GM12878 (cell line): ENCODE data around the gene C3orf33. TPM values are rescaled to one million over a fixed set of nuclear protein-coding genes. Genes with fewer than 3 reads are reported as not detected.

Experiments used
- ATAC-seq: fragments of 200-7000 bp; cut with Tn5 transposase; 3 replicates; pipeline ENCODE4 v1.9.1; 2020; ENCODE audit warnings: mild to moderate bottlenecking, moderate library complexity
- BruUV-seq: library from RNA; stranded (reverse); fragments of 400-500 nt; replicated peaks from 2 replicates; lab custom pipeline; 2021; lab: Mats Ljungman, UMichigan
- CTCF ChIA-PET: fragments of 300-600 bp; sonication (Branson Sonifier 250); formaldehyde crosslinking; extraction: SDS; loops from one replicate; lab custom pipeline; 2021; ENCODE audit warnings: inconsistent platforms; lab: Yijun Ruan, JAX
- POLR2A ChIA-PET: fragments of 350-600 bp; formaldehyde crosslinking; extraction: SDS; loops from one replicate; lab custom pipeline; 2021; ENCODE audit warnings: inconsistent platforms; lab: Charles Lee
- RAD21 ChIA-PET: fragments of 300-600 bp; sonication (Branson Sonifier 250); formaldehyde crosslinking; loops from one replicate; lab custom pipeline; 2023; ENCODE audit warnings: antibody characterized with exemption; ENCODE audit not compliant: unreplicated experiment; lab: Charles Lee
- SMC1A ChIA-PET: fragments of 300-600 bp; sonication (Branson Sonifier 250); formaldehyde crosslinking; loops from one replicate; lab custom pipeline; 2023; ENCODE audit not compliant: unreplicated experiment, uncharacterized antibody; lab: Charles Lee
- DNase-seq: peaks from one replicate; pipeline ENCODE4 v3.0.0-alpha.2; 2011; ENCODE audit warnings: low read depth, low spot score
- FAIRE-seq: peaks from 3 replicates; lab custom pipeline; 2011; peaks lifted over from hg19 to GRCh38; lab: Jason Lieb, UNC
- H2AFZ ChIP-seq: 2 replicates; pipeline ENCODE4 v1.6.0; 2011; ENCODE audit warnings: low read depth, low read length, control low read depth; ENCODE audit not compliant: control insufficient read depth
- H3K27ac ChIP-seq: 2 replicates; pipeline ENCODE4 v1.5.1; 2011; ENCODE audit warnings: control low read depth; ENCODE audit not compliant: control insufficient read depth, insufficient read depth
- H3K27me3 ChIP-seq, 2 experiments: replicated peaks in 1 of 2; 2 replicates each; pipeline versions ENCODE4 v1.6.0 to v1.6.1; 2011; ENCODE audit warnings: low read length in 1 of 2; ENCODE audit not compliant: control insufficient read depth in 2 of 2, insufficient read depth in 2 of 2
- H3K36me3 ChIP-seq, 2 experiments: 2 replicates each; pipeline ENCODE4 v1.5.1; 2011; ENCODE audit warnings: low read length in 1 of 2; ENCODE audit not compliant: control insufficient read depth in 2 of 2, insufficient read depth in 2 of 2
- H3K4me1 ChIP-seq: 2 replicates; pipeline ENCODE4 v1.6.1; 2011; ENCODE audit warnings: mild to moderate bottlenecking, low read length, moderate library complexity, mixed read lengths; ENCODE audit not compliant: control insufficient read depth, insufficient read depth
- H3K4me2 ChIP-seq: 2 replicates; pipeline ENCODE4 v1.6.0; 2011; ENCODE audit warnings: control low read depth; ENCODE audit not compliant: control insufficient read depth, insufficient read depth
- H3K4me3 ChIP-seq: fragments of 200-600 bp; sonication (generic); 2 replicates; pipeline ENCODE4 v1.5.1; 2016
- H3K79me2 ChIP-seq: 2 replicates; pipeline ENCODE4 v1.6.0; 2011; ENCODE audit warnings: low read length; ENCODE audit not compliant: control insufficient read depth, insufficient read depth
- H3K9ac ChIP-seq: 2 replicates; pipeline ENCODE4 v1.8.0; 2011; ENCODE audit warnings: low read length, control low read depth, mixed read lengths; ENCODE audit not compliant: control insufficient read depth, insufficient read depth
- H3K9me3 ChIP-seq: replicated peaks from 3 replicates; pipeline ENCODE4 v1.5.1; 2011; ENCODE audit warnings: mild to moderate bottlenecking, low read length; ENCODE audit not compliant: control insufficient read depth, insufficient read depth
- H4K20me1 ChIP-seq: 2 replicates; pipeline ENCODE4 v1.6.0; 2011; ENCODE audit not compliant: control insufficient read depth, insufficient read depth
- ATF7 ChIP-seq: fragments of 450-650 bp; IDR thresholded peaks from 2 replicates; pipeline ENCODE4 v1.6.1; 2016; ENCODE audit warnings: low read depth, mild to moderate bottlenecking
- BCL11A ChIP-seq: IDR thresholded peaks from 2 replicates; pipeline ENCODE4 v1.6.1; 2011; ENCODE audit warnings: low read depth, low read length
- HCFC1 ChIP-seq: fragments of 150-350 bp; IDR thresholded peaks from 2 replicates; pipeline ENCODE4 v1.6.1; 2014; ENCODE audit warnings: low read length
- IKZF2 ChIP-seq, 2 experiments: fragments of 450-650 bp; IDR thresholded peaks; 2 replicates each; pipeline ENCODE4 v1.6.1; 2017; ENCODE audit warnings: mild to moderate bottlenecking in 2 of 2, moderate library complexity in 2 of 2
- MLLT1 ChIP-seq: fragments of 450-650 bp; IDR thresholded peaks from 2 replicates; pipeline ENCODE4 v1.6.1; 2016; ENCODE audit warnings: mild to moderate bottlenecking
- MYB ChIP-seq: fragments of 150-350 bp; IDR thresholded peaks from 2 replicates; pipeline ENCODE4 v1.6.1; 2014; ENCODE audit warnings: mild to moderate bottlenecking, low read depth, low read length, borderline replicate concordance
- PAX8 ChIP-seq: fragments of 450-650 bp; IDR thresholded peaks from 2 replicates; pipeline ENCODE4 v1.6.1; 2017; ENCODE audit warnings: mild to moderate bottlenecking, moderate library complexity
- PBX3 ChIP-seq: IDR thresholded peaks from 2 replicates; pipeline ENCODE4 v1.6.1; 2011; ENCODE audit warnings: mild to moderate bottlenecking, low read depth, low read length, moderate library complexity; ENCODE audit not compliant: insufficient replicate concordance
- YBX1 ChIP-seq: fragments of 450-650 bp; IDR thresholded peaks from 2 replicates; pipeline ENCODE4 v1.6.1; 2016; ENCODE audit warnings: antibody characterized with exemption
- ZBED1 ChIP-seq: IDR thresholded peaks from 2 replicates; pipeline ENCODE4 v1.6.1; 2016; ENCODE audit warnings: borderline replicate concordance
- WGBS: methylation state at CpG from one replicate; pipeline ENCODE4 v1.1.6; 2016; ENCODE audit warnings: low lambda C conversion rate; ENCODE audit not compliant: insufficient replicate concordance, insufficient coverage; ENCODE audit errors: missing lambda C conversion rate; 5-methylcytosine and 5-hydroxymethylcytosine counted together
- in situ Hi-C: fragments of 300-500 bp; cut with MboI; formaldehyde crosslinking; loops from 9 replicates; pipeline ENCODE4 v1.14.3; 2018; ENCODE audit warnings: mixed read lengths
- intact Hi-C: fragments of 100-400 bp; cut with micrococcal nuclease; formaldehyde crosslinking; loops from one replicate; pipeline ENCODE4 v1.14.2; 2022; ENCODE audit not compliant: unreplicated experiment
- polyA plus RNA-seq, 11 experiments: library from polyadenylated mRNA; depleted of rRNA in 4 of 11; unstranded in 6 of 11; stranded (reverse) in 5 of 11; fragments of >200 nt; fragmentation: Nextera tagmentation in 4 of 11; fragmentation: Illumina TruSeq in 1 of 11; extraction: Ambion mirVana in 4 of 11; extraction: Trizol in 1 of 11; gene quantifications; 1 replicate in 1 of 11; 2 replicates in 10 of 11; pipeline versions ENCODE4 v1.2.1 to v1.2.3, GENCODE V29; 2011 to 2016; ENCODE audit warnings: inconsistent platforms in 2 of 11, missing spikeins in 2 of 11, low read depth in 1 of 11
- total RNA-seq, 4 experiments: library from RNA; depleted of rRNA in 3 of 4; stranded (reverse); fragments of >200 nt in 3 of 4; fragmentation: Illumina TruSeq in 1 of 4; extraction: Trizol in 1 of 4; gene quantifications; 2 replicates each; pipeline versions ENCODE4 v1.2.1 to v1.2.3, GENCODE V29; 2013 to 2021
- TF ChIP-seq, protein P1 (sequence below): IDR thresholded peaks from 2 replicates; pipeline ENCODE4 v1.6.1; 2011; ENCODE audit warnings: borderline replicate concordance, low read depth, mild to moderate bottlenecking, moderate library complexity, mixed read lengths, low read length; ENCODE audit not compliant: insufficient read depth; ENCODE audit errors: extremely low read length

The C3orf33 gene
- total and polyA plus RNA-seq, 10 of the 15 experiments (the other 5 are each of a cell fraction or from before 2014, with no cell fraction given), result 0.35 to 1.7 (median 0.90) TPM

DNA sequence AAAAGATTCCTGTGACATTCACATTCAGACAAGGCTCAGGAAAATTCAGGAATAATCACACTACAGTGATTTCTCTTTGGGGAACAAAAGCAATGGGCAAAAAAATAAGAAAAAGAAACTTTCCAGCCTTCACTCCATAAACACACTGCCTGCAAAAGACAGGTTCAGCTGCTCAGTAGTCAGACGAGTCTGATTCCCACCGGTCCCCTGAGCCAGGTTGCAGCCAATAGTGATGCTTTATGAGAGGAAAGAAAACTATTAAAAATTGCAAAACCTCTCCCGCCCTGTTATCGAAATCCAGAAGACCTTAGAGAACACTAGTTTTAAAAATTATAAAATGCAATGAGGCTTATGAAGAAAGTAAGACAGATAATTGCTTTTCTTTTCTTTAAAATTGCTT, 69.7 kb downstream of the C3orf33 start:
- DNase-seq (no peak), ATAC-seq (no peak), FAIRE-seq (no peak)
- intact Hi-C loops, result no loop called here
- H3K79me2 ChIP-seq, result no peaks in the 10 kb centered on the region
- no peak overlapping the region for H3K27ac ChIP-seq
- H3K36me3 ChIP-seq, result no peaks in the 10 kb centered on the region
- no peak overlapping the region for H3K4me3 ChIP-seq
- POLR2A ChIA-PET, result no interaction called here
- H4K20me1 ChIP-seq, result no peaks in the 10 kb centered on the region
- no peaks in the 10 kb centered on the region for H3K27me3 ChIP-seq
- no peak overlapping the region for H3K9ac ChIP-seq
- no peak overlapping the region for H2AFZ ChIP-seq
- in situ Hi-C loops, result no loop called here
- RAD21 ChIA-PET, result no interaction called here
- TF ChIP-seq MLLT1, result no peak
- no peak for TF ChIP-seq ATF7
- TF ChIP-seq HCFC1, result no peak
- TF ChIP-seq IKZF2 (IDR thresholded peaks at IDR 0.05), result no peak
- TF ChIP-seq YBX1, result no peak
- peaks cover 6% of the 10 kb centered on the region; the same call in 1 of the 2 replicates for H3K4me1 ChIP-seq
- H3K9me3 ChIP-seq, result no peaks in the 10 kb centered on the region
- WGBS, result 24% methylated on average over 4 of the region's 4 CpGs
- CTCF ChIA-PET, result interaction anchor here (0.7 to 1.2 kb wide), 2 partner anchors 9 to 70 kb away, joined by 3 to 4 read pairs; partner anchors contain the start of gene C3orf33
- no peak overlapping the region for H3K4me2 ChIP-seq
- no TSS peak for BruUV-seq
- SMC1A ChIA-PET, result interaction anchor here (1.2 to 1.5 kb wide), 3 partner anchors 9 to 25 kb away, joined by 3 to 4 read pairs (median 4); no protein-coding TSS in a partner anchor

DNA sequence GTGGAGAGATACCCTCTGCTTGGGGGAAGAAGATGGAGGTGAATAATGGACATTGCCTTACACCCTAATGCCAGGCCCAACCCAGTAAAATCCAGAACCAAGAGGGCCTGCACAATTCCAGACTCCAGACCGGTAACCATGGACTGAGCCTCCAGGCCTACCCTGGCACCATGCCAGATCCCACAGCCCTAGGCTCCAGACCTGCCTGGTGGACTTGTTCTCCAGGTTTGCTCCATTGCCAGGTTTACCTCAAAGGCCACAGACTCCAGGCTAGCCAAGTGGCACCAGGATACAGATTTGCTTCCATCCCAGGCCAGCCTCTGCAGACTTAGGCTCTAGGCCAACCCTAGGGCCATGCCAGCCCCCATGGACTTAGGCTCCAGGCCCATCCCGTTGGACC, 75.2 kb downstream of the C3orf33 start:
- H3K79me2 ChIP-seq, result no peaks in the 10 kb centered on the region
- TF ChIP-seq BCL11A, result no peak
- no peak for TF ChIP-seq PBX3
- TF ChIP-seq MYB, result no peak
- TF ChIP-seq, protein P1, sequence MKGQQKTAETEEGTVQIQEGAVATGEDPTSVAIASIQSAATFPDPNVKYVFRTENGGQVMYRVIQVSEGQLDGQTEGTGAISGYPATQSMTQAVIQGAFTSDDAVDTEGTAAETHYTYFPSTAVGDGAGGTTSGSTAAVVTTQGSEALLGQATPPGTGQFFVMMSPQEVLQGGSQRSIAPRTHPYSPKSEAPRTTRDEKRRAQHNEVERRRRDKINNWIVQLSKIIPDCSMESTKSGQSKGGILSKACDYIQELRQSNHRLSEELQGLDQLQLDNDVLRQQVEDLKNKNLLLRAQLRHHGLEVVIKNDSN, result no peak
- no peak for TF ChIP-seq PAX8
- no peak for TF ChIP-seq ZBED1
- no peaks in the 10 kb centered on the region for H3K36me3 ChIP-seq
- ATAC-seq (no peak), FAIRE-seq (no peak), DNase-seq (no peak)
- H2AFZ ChIP-seq, result no peak overlapping the region
- no peaks in the 10 kb centered on the region for H4K20me1 ChIP-seq
- CTCF ChIA-PET, result no interaction called here
- H3K27me3 ChIP-seq, result no peaks in the 10 kb centered on the region
- no peaks in the 10 kb centered on the region for H3K9me3 ChIP-seq
- no peak overlapping the region for H3K27ac ChIP-seq
- intact Hi-C loops (no loop called here), in situ Hi-C loops (no loop called here)
- RAD21 ChIA-PET, result no interaction called here
- H3K4me1 ChIP-seq, result no peaks in the 10 kb centered on the region
- H3K9ac ChIP-seq, result no peak overlapping the region
- no peak overlapping the region for H3K4me3 ChIP-seq
- BruUV-seq, result no TSS peak
- POLR2A ChIA-PET, result no interaction called here
- WGBS, result 45% methylated on average over 2 of the region's 2 CpGs
- H3K4me2 ChIP-seq, result no peak overlapping the region
- SMC1A ChIA-PET, result no interaction called here
